HL-60/S4 (cell line): ENCODE data around the gene CDNF.

Experiments
- in situ Hi-C: fragments of 300-500 bp; cut with MboI; formaldehyde crosslinking; loops from 2 replicates; pipeline ENCODE4 v1.14.3; 2022; ENCODE audit warnings: low sequenced_read_pairs

CDNF gene

GRCh38 chr10:14800397-14800796 is 37.4 kb downstream of the CDNF start:
- in situ Hi-C loops = no loop called here

- in situ Hi-C loops = no loop called here
Measured at GRCh38 chr10:14798636-14799035, 39.2 kb downstream of the CDNF start.

- in situ Hi-C loops = no loop called here
Measured at GRCh38 chr10:14787938-14788337, 49.9 kb downstream of the CDNF start.

- in situ Hi-C loops = no loop called here
Measured at GRCh38 chr10:14784459-14785055, 53.3 kb downstream of the CDNF start.

- in situ Hi-C loops = no loop called here
Measured at GRCh38 chr10:14782691-14783363, 55.0 kb downstream of the CDNF start.

- in situ Hi-C loops = no loop called here
Measured at GRCh38 chr10:14781763-14782162, 56.1 kb downstream of the CDNF start.

- in situ Hi-C loops = no loop called here
Measured at GRCh38 chr10:14779001-14779651, 58.7 kb downstream of the CDNF start.

GRCh38 chr10:14776546-14776945 is 61.3 kb downstream of the CDNF start:
- in situ Hi-C loops = no loop called here

- in situ Hi-C loops = no loop called here
Measured at GRCh38 chr10:14775656-14776055, 62.2 kb downstream of the CDNF start.

- in situ Hi-C loops = no loop called here
Measured at GRCh38 chr10:14774797-14775196, 63.0 kb downstream of the CDNF start, which contains the start of gene FAM107B. Gene FAM107B, minus strand, starts transcription at chr10:14774897. Its CDS starts 234 bp downstream, at chr10:14774663.

- in situ Hi-C loops = no loop called here
Measured at GRCh38 chr10:14774214-14774580, 63.6 kb downstream of the CDNF start.

GRCh38 chr10:14773551-14774213 is 64.2 kb downstream of the CDNF start:
- in situ Hi-C loops = no loop called here

GRCh38 chr10:14772399-14772798 is 65.4 kb downstream of the CDNF start:
- in situ Hi-C loops = no loop called here

GRCh38 chr10:14770927-14771326 is 66.9 kb downstream of the CDNF start:
- in situ Hi-C loops = no loop called here
